ENCODE measurements around the gene RPS6KA5. TPM values are rescaled to one million over a fixed set of nuclear protein-coding genes. Genes with fewer than 3 reads are reported as not detected.

Gene RPS6KA5
- total RNA-seq, 4 donors from 2014 or later, result 3.1 to 10.5 (median 8.1) TPM

DNA sequence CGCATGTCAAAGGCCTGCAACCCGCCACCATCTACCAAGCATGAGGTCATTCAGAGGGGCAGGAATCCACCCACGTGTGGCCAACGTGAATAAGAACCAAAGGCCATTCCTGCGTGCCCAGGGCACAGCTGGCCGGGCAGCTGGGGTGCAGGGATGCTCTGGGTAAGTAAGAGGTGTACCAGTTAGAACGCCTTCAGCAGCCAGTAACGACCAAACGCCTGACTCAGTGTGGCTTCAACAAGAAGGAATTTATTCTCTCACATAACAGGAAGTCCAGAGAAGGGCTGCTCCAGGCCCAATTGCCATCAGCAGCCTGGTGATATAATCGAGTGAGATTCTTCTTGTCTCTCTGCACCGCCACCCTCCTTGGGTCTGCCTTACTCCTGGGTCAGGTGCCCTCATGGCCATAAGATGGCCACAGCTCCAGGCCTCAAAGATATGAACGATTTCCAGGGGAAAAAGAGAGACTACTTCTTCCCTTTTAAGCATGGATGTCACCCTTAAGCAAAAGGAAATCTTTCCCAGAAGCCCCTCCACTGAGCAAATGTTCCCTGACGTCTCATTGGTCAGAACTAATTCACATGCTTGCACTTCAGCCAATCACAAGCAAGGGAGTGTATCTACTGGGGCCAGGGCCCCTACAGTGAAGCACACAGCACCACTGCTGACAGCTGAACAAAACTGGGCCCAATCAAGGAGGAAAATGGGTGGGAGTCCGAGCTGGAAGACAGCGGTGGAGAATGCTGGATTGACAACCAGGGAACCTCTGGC, 251.5 kb downstream of the RPS6KA5 start:
- peaks cover 0 to 38% (median 2%) of the 10 kb centered on the region in 3 donors for H3K4me1 ChIP-seq
- H3K27me3 ChIP-seq, result no peaks in the 10 kb centered on the region
- DNase-seq, result no peak
- no peaks in the 10 kb centered on the region for H3K9me3 ChIP-seq
- H3K36me3 ChIP-seq, result no peaks in the 10 kb centered on the region
- no peak overlapping the region for H3K4me3 ChIP-seq
- peak overlapping the region in 1 of 4 donors; percentile 0 for H3K27ac ChIP-seq
- 77 to 96% methylated on average over 9 to 14 of the region's 15 CpGs for WGBS, 2 donors
- intact Hi-C loops (cut with DNase I), result no loop called here
- no peak for TF ChIP-seq POLR2A (IDR thresholded peaks at IDR 0.05)
- TF ChIP-seq, protein P1, sequence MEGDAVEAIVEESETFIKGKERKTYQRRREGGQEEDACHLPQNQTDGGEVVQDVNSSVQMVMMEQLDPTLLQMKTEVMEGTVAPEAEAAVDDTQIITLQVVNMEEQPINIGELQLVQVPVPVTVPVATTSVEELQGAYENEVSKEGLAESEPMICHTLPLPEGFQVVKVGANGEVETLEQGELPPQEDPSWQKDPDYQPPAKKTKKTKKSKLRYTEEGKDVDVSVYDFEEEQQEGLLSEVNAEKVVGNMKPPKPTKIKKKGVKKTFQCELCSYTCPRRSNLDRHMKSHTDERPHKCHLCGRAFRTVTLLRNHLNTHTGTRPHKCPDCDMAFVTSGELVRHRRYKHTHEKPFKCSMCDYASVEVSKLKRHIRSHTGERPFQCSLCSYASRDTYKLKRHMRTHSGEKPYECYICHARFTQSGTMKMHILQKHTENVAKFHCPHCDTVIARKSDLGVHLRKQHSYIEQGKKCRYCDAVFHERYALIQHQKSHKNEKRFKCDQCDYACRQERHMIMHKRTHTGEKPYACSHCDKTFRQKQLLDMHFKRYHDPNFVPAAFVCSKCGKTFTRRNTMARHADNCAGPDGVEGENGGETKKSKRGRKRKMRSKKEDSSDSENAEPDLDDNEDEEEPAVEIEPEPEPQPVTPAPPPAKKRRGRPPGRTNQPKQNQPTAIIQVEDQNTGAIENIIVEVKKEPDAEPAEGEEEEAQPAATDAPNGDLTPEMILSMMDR (IDR thresholded peaks at IDR 0.05), result no peak

GRCh38 chr14:90807060-90807459, 253.4 kb downstream of the RPS6KA5 start:
- WGBS, 2 donors, result 77 to 88% methylated on average over 4 to 6 of the region's 6 CpGs
- Histone ChIP-seq H3K9me3 (no peaks in the 10 kb centered on the region), H3K27me3 (no peaks in the 10 kb centered on the region), H3K36me3 (no peaks in the 10 kb centered on the region), H3K4me3 (no peak overlapping the region), H3K27ac (no peak overlapping the region), H3K4me1 (peaks cover 0 to 41% (median 5%) of the 10 kb centered on the region in 3 donors)
- TF ChIP-seq, protein P1 (IDR thresholded peaks at IDR 0.05), result no peak
- TF ChIP-seq POLR2A (IDR thresholded peaks at IDR 0.05), result no peak
- intact Hi-C loops (cut with DNase I), result no loop called here
- no peak for DNase-seq

DNA sequence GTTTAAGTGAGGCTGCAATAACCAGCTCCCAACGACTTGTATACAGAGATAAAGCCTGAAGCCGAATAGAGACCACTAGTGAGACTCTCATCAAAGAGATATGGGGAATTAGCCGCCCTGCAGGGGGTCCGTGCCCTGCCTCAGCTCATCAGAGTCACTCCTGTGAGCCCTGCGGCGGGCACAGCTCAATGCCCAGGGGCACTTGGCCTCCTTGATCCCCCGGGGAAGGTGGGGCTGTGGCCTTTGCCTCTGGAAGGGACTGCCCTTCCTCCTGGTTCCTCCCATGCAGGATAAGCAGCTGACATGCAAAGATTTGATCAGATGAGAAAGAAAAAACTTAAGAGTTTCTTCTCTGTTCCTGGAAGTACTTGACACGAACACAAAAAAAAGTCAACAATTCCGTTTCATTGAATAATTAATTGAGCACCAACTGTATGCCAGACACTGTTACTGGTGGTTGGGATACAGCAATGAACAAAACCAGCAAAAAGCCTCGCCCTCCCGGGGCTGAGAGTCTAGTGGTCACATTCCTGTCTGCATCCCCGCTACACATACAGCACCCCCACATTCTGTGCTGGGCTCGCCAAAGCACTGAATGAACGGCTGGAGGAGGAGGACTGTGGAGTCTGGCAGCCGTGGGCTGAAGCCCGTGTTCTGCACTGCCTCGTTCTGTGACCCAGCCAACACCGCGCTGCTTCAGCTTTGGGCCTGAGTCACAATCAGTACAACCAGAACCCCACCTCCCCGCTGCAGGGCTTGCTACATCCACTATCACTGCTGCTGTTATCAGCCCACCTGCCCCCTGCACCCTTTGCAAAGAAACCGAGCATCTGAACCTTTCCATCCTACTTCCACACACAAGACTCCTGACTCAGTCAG, 254.5 kb downstream of the RPS6KA5 start:
- TF ChIP-seq, protein P1 (IDR thresholded peaks at IDR 0.05), result no peak
- no peak for TF ChIP-seq POLR2A (IDR thresholded peaks at IDR 0.05)
- Histone ChIP-seq H3K27me3 (no peaks in the 10 kb centered on the region), H3K4me1 (peaks cover 0 to 41% (median 5%) of the 10 kb centered on the region in 3 donors), H3K36me3 (no peaks in the 10 kb centered on the region), H3K9me3 (no peaks in the 10 kb centered on the region), H3K4me3 (no peak overlapping the region), H3K27ac (peak overlapping the region in 1 of 4 donors; percentile 5)
- WGBS, 2 donors, result 73 to 77% methylated on average over 13 to 16 of the region's 21 CpGs
- no peak for DNase-seq
- intact Hi-C loops (cut with DNase I), result no loop called here

GRCh38 chr14:90805084-90805391, 255.4 kb downstream of the RPS6KA5 start:
- Histone ChIP-seq H3K4me3 (no peak overlapping the region), H3K27ac (no peak overlapping the region), H3K36me3 (no peaks in the 10 kb centered on the region), H3K9me3 (no peaks in the 10 kb centered on the region), H3K27me3 (no peaks in the 10 kb centered on the region), H3K4me1 (peaks cover 0 to 41% (median 5%) of the 10 kb centered on the region in 3 donors)
- no peak for DNase-seq
- intact Hi-C loops (cut with DNase I), result no loop called here
- WGBS, 2 donors, result 40 to 100% methylated on average over 1 to 2 of the region's 13 CpGs
- TF ChIP-seq POLR2A (IDR thresholded peaks at IDR 0.05), result no peak
- TF ChIP-seq, protein P1 (IDR thresholded peaks at IDR 0.05), result no peak
